Cardiac fibroblast (primary cell): ENCODE data around the gene PDLIM5.

ENCODE experiments used
- DNase-seq, 2 donors: peaks; one replicate each; pipeline versions ENCODE4 v3.0.0 to v3.0.0-alpha.2; 2010; ENCODE audit warnings: low read depth in 2 of 2
- H3K4me3 ChIP-seq, 2 donors: replicated peaks in 1 of 2; 1 replicate in 1 of 2; 2 replicates in 1 of 2; pipeline ENCODE4 v1.5.1; 2011; ENCODE audit warnings: low read depth in 2 of 2, low read length in 2 of 2, mild to moderate bottlenecking in 2 of 2, moderate library complexity in 1 of 2
- TF ChIP-seq, protein P1 (sequence below): IDR thresholded peaks from one replicate; pipeline ENCODE4 v1.5.1; 2011; ENCODE audit warnings: low read depth, mild to moderate bottlenecking, low read length, inconsistent platforms

Gene PDLIM5

DNA sequence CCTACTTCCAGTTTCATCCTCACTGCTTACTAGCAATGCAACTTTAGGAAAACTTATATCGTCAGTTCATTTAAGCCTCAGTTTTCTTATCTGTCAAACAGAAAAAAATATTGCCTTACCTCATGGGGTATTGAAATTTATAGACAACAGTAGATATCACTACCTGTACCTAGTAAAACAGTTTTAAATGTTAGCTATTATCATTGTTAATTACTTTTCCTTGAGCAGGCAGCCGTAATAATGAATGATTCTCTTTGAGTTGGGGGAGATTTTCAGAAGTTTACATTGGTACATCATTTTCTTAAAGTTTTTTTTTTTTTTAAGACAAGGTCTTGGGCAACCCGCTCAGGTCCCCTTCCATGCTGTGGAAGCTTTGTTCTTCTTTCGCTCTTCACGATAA, 234.3 kb downstream of the PDLIM5 start:
- no peak overlapping the region for H3K4me3 ChIP-seq
- no peak for DNase-seq
- TF ChIP-seq, protein P1, sequence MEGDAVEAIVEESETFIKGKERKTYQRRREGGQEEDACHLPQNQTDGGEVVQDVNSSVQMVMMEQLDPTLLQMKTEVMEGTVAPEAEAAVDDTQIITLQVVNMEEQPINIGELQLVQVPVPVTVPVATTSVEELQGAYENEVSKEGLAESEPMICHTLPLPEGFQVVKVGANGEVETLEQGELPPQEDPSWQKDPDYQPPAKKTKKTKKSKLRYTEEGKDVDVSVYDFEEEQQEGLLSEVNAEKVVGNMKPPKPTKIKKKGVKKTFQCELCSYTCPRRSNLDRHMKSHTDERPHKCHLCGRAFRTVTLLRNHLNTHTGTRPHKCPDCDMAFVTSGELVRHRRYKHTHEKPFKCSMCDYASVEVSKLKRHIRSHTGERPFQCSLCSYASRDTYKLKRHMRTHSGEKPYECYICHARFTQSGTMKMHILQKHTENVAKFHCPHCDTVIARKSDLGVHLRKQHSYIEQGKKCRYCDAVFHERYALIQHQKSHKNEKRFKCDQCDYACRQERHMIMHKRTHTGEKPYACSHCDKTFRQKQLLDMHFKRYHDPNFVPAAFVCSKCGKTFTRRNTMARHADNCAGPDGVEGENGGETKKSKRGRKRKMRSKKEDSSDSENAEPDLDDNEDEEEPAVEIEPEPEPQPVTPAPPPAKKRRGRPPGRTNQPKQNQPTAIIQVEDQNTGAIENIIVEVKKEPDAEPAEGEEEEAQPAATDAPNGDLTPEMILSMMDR: no peak

DNA sequence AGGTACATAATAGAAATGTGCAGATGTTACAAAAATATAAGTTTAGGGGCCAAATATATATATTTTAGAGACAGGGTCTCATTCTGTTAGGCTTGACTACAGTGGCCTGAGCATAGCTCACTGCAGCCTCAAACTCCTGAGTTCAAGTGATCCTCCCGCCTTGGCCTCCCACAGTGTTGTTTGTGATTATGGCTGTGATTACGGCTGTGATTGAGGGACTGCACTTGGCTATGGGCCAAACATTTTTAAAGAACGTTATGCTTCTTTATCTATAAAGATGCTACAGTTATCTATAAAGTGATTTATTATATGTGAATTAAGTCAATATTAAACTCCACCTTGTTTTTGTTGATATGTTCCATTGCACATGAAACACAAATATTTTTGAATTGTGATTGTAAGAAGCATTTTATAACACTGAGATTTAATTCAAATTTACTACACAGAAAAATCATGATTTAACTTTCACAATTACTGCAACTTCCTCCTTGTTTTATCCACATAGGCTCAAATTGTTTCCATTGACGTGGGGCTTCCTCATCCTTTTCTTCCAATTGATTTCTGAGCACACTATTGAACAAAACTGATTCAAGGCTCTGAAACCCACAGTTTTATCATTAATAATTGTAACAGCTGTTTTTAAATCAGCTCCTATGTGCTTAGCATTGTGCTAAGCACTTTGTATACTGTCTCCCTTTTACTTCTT, 237.6 kb downstream of the PDLIM5 start:
- TF ChIP-seq, protein P1: no peak
- DNase-seq: no peak
- H3K4me3 ChIP-seq: no peak overlapping the region

DNA sequence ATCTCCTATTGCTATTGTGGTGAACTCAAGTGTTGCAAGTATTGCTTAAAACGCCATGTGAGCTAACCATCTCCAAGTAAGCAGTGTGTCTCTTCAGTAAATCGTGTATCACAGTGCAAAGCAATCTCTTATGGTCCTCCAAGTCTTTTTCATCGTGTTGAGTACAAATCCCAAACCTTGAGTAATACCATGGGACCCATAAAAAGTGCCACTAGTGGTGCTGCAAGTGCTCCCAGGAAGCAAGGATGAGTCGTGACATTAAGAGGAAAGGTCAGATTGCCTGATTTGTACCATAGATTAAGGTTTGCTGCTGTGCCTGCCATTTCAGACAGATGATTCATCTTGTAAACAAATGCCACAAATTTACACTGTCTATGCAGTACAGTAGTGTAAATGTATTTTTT, 239.1 kb downstream of the PDLIM5 start:
- H3K4me3 ChIP-seq: no peak overlapping the region
- TF ChIP-seq, protein P1: no peak
- DNase-seq: peak; percentile 21 to 42

GRCh38 chr4:94691552-94691951, 239.8 kb downstream of the PDLIM5 start:
- TF ChIP-seq, protein P1: no peak
- H3K4me3 ChIP-seq: no peak overlapping the region
- DNase-seq: no peak

DNA sequence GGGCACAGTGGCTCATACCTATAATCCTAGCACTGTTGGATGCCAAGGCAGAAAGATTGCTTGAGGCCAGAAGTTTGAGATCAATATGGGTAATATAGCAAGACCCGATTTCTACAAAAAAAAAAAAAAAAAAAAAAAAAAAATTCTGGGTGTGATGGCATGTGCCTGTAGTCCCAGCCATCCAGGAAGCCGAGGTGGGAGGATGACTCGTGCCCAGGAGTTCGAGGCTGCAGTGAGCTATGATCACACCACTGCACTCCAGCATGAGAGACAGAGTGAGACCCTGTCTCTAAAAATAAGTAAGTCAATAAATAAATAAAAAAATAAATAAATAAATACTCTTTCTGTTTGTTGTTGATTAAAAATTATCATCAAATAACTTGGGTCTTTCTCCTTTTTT, 243.6 kb downstream of the PDLIM5 start:
- no peak overlapping the region for H3K4me3 ChIP-seq

GRCh38 chr4:94698187-94698586, 246.4 kb downstream of the PDLIM5 start:
- no peak for DNase-seq
- TF ChIP-seq, protein P1: no peak
- no peak overlapping the region for H3K4me3 ChIP-seq

More for the DNA sequence above, 243.6 kb downstream of the PDLIM5 start:
- TF ChIP-seq, protein P1: no peak
- DNase-seq: no peak

DNA sequence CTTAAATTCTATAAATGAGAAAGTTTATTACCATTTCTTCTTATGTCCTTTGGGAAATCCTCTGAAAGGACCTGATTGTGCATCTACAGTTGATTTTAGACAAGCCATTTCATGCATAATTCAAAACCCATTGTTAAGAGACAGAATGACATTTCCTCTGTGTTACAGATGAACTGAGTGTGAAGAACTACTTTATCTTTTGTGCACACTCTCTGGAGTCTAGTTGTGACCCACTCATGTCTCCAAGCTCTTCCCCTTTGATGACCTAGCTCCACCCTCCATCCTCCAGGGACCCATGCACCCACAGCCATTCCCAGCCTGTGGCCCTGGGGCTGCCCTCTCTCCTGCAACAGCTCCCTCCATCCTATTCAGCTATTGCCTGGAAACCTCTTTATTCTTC, 248.6 kb downstream of the PDLIM5 start:
- TF ChIP-seq, protein P1: no peak
- no peak for DNase-seq
- H3K4me3 ChIP-seq: no peak overlapping the region
